HG03066 (cell line): ENCODE results near the gene PIK3R1.
"Not testable (repeated sequence)": the region's sequence is repeated elsewhere in the genome, so short reads cannot be mapped to it uniquely, and the experiment has no call there.

Experiments
- ATAC-seq: cut with Tn5 transposase; IDR thresholded peaks from one replicate; pipeline ENCODE4 v1.9.1; 2021; ENCODE audit warnings: low read depth; ENCODE audit not compliant: unreplicated experiment

Gene PIK3R1

GRCh38 chr5:68192679-68193060 lies 22.9 kb upstream of the PIK3R1 start:
- ATAC-seq, result no peak

GRCh38 chr5:68193481-68194036 lies 22.0 kb upstream of the PIK3R1 start:
- ATAC-seq, result no peak

- no peak for ATAC-seq
These were observed 21.2 kb upstream of the PIK3R1 start for GRCh38 chr5:68194386-68194785.

- ATAC-seq, result no peak
These were observed 20.4 kb upstream of the PIK3R1 start for GRCh38 chr5:68195137-68195536.

GRCh38 chr5:68196876-68197275 lies 18.7 kb upstream of the PIK3R1 start:
- ATAC-seq, result peak; percentile 96

GRCh38 chr5:68200288-68200687 lies 15.3 kb upstream of the PIK3R1 start:
- no peak for ATAC-seq

GRCh38 chr5:68210654-68211053 lies 4.9 kb upstream of the PIK3R1 start:
- not testable (repeated sequence) for ATAC-seq

GRCh38 chr5:68214482-68215207 lies 911 bp upstream of the PIK3R1 start:
- peak; percentile 11 for ATAC-seq

GRCh38 chr5:68215898-68216244 lies 315 bp downstream of the PIK3R1 start:
- ATAC-seq, result peak; percentile 45

- ATAC-seq, result peak; percentile 23
These were observed 890 bp downstream of the PIK3R1 start for GRCh38 chr5:68216245-68217046.

- ATAC-seq, result no peak
These were observed 1.4 kb downstream of the PIK3R1 start for GRCh38 chr5:68217047-68217355.

GRCh38 chr5:68217528-68217927 lies 2.0 kb downstream of the PIK3R1 start:
- no peak for ATAC-seq

GRCh38 chr5:68219161-68219816 lies 3.7 kb downstream of the PIK3R1 start:
- no peak for ATAC-seq

- no peak for ATAC-seq
These were observed 4.7 kb downstream of the PIK3R1 start for GRCh38 chr5:68220260-68220659.

- no peak for ATAC-seq
These were observed 5.4 kb downstream of the PIK3R1 start for GRCh38 chr5:68220914-68221313.

GRCh38 chr5:68221488-68221887 lies 5.9 kb downstream of the PIK3R1 start:
- no peak for ATAC-seq

GRCh38 chr5:68222310-68222709 lies 6.8 kb downstream of the PIK3R1 start:
- ATAC-seq, result no peak

GRCh38 chr5:68222824-68223354 lies 7.3 kb downstream of the PIK3R1 start:
- no peak for ATAC-seq

GRCh38 chr5:68223904-68224303 lies 8.3 kb downstream of the PIK3R1 start:
- no peak for ATAC-seq

GRCh38 chr5:68224509-68225187 lies 9.1 kb downstream of the PIK3R1 start:
- no peak for ATAC-seq
